Lung (tissue), 12 donors: ENCODE measurements around the gene IFNA14. TPM values are rescaled to one million over a fixed set of nuclear protein-coding genes. Genes with fewer than 3 reads are reported as not detected.
"Not testable (repeated sequence)": the region's sequence is repeated elsewhere in the genome, so short reads cannot be mapped to it uniquely, and the experiment has no call there.

Source experiments
- ATAC-seq: fragments of 200-7000 bp; cut with Tn5 transposase; one replicate; pipeline ENCODE4 v1.9.1; 2020; ENCODE audit warnings: moderate number of reproducible peaks; ENCODE audit not compliant: insufficient read depth, low FRiP score
- DNase-seq, 3 donors: peaks; one replicate each; pipeline ENCODE4 v3.0.0-alpha.2; 2013 to 2017
- H3K27ac ChIP-seq, 2 donors: one replicate each; pipeline ENCODE4 v1.5.1; 2013; ENCODE audit warnings: mild to moderate bottlenecking in 2 of 2, moderate library complexity in 2 of 2, control low read depth in 1 of 2, inconsistent platforms in 1 of 2, low read depth in 1 of 2, low read length in 1 of 2
- H3K27me3 ChIP-seq, 3 donors: one replicate each; pipeline ENCODE4 v1.5.1; 2013; ENCODE audit warnings: low read length in 2 of 3; ENCODE audit not compliant: control insufficient read depth in 3 of 3, insufficient read depth in 3 of 3
- H3K36me3 ChIP-seq, 4 donors: one replicate each; pipeline ENCODE4 v1.5.1; 2013; ENCODE audit warnings: low read length in 4 of 4, mild to moderate bottlenecking in 1 of 4, moderate library complexity in 1 of 4; ENCODE audit not compliant: control insufficient read depth in 4 of 4, insufficient read depth in 4 of 4
- H3K4me1 ChIP-seq, 5 donors: one replicate each; pipeline ENCODE4 v1.5.1; 2013; ENCODE audit warnings: low read length in 5 of 5, mild to moderate bottlenecking in 2 of 5, moderate library complexity in 1 of 5; ENCODE audit not compliant: control insufficient read depth in 5 of 5, insufficient read depth in 5 of 5
- H3K4me3 ChIP-seq: one replicate; pipeline ENCODE4 v1.5.1; 2013; ENCODE audit warnings: mild to moderate bottlenecking, control low read depth, moderate library complexity
- H3K9ac ChIP-seq, 2 donors: one replicate each; pipeline ENCODE4 v1.5.1; 2013; ENCODE audit warnings: low read length in 2 of 2, control low read depth in 1 of 2; ENCODE audit not compliant: insufficient read depth in 1 of 2
- H3K9me3 ChIP-seq, 4 donors: one replicate each; pipeline ENCODE4 v1.5.1; 2013; ENCODE audit warnings: low read length in 3 of 4, mild to moderate bottlenecking in 1 of 4, moderate library complexity in 1 of 4; ENCODE audit not compliant: control insufficient read depth in 4 of 4, insufficient read depth in 3 of 4
- CTCF ChIP-seq: IDR thresholded peaks from 2 replicates; pipeline ENCODE4 v1.5.1; 2012; ENCODE audit warnings: mild to moderate bottlenecking; ENCODE audit errors: control extremely low read depth, extremely low read depth
- WGBS, 2 donors: extraction: QIAGEN DNeasy Blood & Tissue Kit; methylation state at CpG; one replicate each; pipeline ENCODE4 v1.1.7; 2013; 5-methylcytosine and 5-hydroxymethylcytosine counted together
- polyA plus RNA-seq, 2 donors: library from polyadenylated mRNA; stranded (reverse); fragments of 200-250 nt; gene quantifications; one replicate each; pipeline ENCODE4 v1.2.1, GENCODE V29; 2013
- total RNA-seq, 2 donors: library from RNA; depleted of rRNA in 1 of 2; stranded (reverse); fragments of >200 nt in 1 of 2; gene quantifications; one replicate each; pipeline ENCODE4 v1.2.1, GENCODE V29; 2014 to 2021
- donor health status: control.
- donor health status: control.
- donor health status: Bipolar disorder and iron deficiency.
- donor health status: healthy.
- donor health status: DM: yes; HTN: yes; CAD: no.

The IFNA14 gene
- total and polyA plus RNA-seq, 4 donors: not detected

- ATAC-seq (no peak), DNase-seq (no peak)
- no peak overlapping the region for H3K4me3 ChIP-seq
- no peaks in the 10 kb centered on the region for H3K27me3 ChIP-seq
- H3K36me3 ChIP-seq: no peaks in the 10 kb centered on the region
- H3K9me3 ChIP-seq: no peaks in the 10 kb centered on the region
- no peaks in the 10 kb centered on the region for H3K4me1 ChIP-seq
- H3K9ac ChIP-seq: no peak overlapping the region
- WGBS, 2 donors: 39 to 43% methylated on average over 2 of the region's 2 CpGs
- TF ChIP-seq CTCF: no peak
- H3K27ac ChIP-seq: no peak overlapping the region
Observed at GRCh38 chr9:21244836-21245235, 5.0 kb upstream of the IFNA14 start.

- not testable (repeated sequence) for H3K4me1 ChIP-seq, ATAC-seq, DNase-seq, H3K36me3 ChIP-seq, H3K4me3 ChIP-seq, H3K9me3 ChIP-seq, H3K27me3 ChIP-seq, H3K27ac ChIP-seq, H3K9ac ChIP-seq
- 0 to 2% methylated on average over 1 of the region's 1 CpG for WGBS, 2 donors
Observed at GRCh38 chr9:21236360-21236714, 3.5 kb downstream of the IFNA14 start.

- ATAC-seq: not testable (repeated sequence)
- DNase-seq: peak; percentile 17 to 55 (median 50)
Observed at GRCh38 chr9:21235468-21236359, 4.1 kb downstream of the IFNA14 start.

More at GRCh38 chr9:21235468-21236359, 4.1 kb downstream of the IFNA14 start:
- H3K4me3 ChIP-seq, H3K36me3 ChIP-seq, H3K9me3 ChIP-seq, H3K27ac ChIP-seq, H3K9ac ChIP-seq, H3K27me3 ChIP-seq, H3K4me1 ChIP-seq: not testable (repeated sequence)
- 26 to 31% methylated on average over 8 of the region's 8 CpGs for WGBS, 2 donors
- TF ChIP-seq CTCF: peak; percentile 34
